Activated CD4-positive, alpha-beta T cell treated with anti-CD3 and anti-CD28 coated beads, Interleukin-2, amount 10 ng/mL, durations not matched to agents 24 days and 14 days (primary cell): ENCODE results near the gene NKAIN2. TPM values are rescaled to one million over a fixed set of nuclear protein-coding genes. Genes with fewer than 3 reads are reported as not detected.
"Not testable (repeated sequence)": the region's sequence is repeated elsewhere in the genome, so short reads cannot be mapped to it uniquely, and the experiment has no call there.

Experiments used
- DNase-seq: peaks from one replicate; pipeline ENCODE4 v3.0.0; 2022
- H3K27ac Mint-ChIP-seq: one replicate; pipeline ENCODE4 v1.8.0; 2022; ENCODE audit warnings: mild to moderate bottlenecking, mixed read lengths
- H3K27me3 Mint-ChIP-seq: one replicate; pipeline ENCODE4 v1.8.0; 2022; ENCODE audit warnings: mixed read lengths
- H3K36me3 Mint-ChIP-seq: one replicate; pipeline ENCODE4 v1.8.0; 2022; ENCODE audit warnings: low read depth, mild to moderate bottlenecking, mixed read lengths
- H3K4me1 Mint-ChIP-seq: one replicate; pipeline ENCODE4 v1.8.0; 2021; ENCODE audit warnings: mixed read lengths
- H3K4me3 Mint-ChIP-seq: one replicate; pipeline ENCODE4 v1.8.0; 2022; ENCODE audit warnings: mild to moderate bottlenecking, moderate library complexity, mixed read lengths
- H3K9me3 Mint-ChIP-seq: one replicate; pipeline ENCODE4 v1.8.0; 2021; ENCODE audit warnings: mixed read lengths
- intact Hi-C: fragments of 100-400 bp; cut with micrococcal nuclease; formaldehyde crosslinking; loops from one replicate; pipeline ENCODE4 v1.15.1; 2023
- total RNA-seq: library from RNA; stranded (reverse); gene quantifications from 2 replicates; pipeline ENCODE4 v1.2.3, GENCODE V29; 2022

Gene NKAIN2
- total RNA-seq, 1 donor from 2014 or later, result not detected

GRCh38 chr6:124541573-124541972, 737.9 kb downstream of the NKAIN2 start:
- no peak overlapping the region for H3K4me3 Mint-ChIP-seq
- no peaks in the 10 kb centered on the region for H3K9me3 Mint-ChIP-seq
- no peaks in the 10 kb centered on the region for H3K4me1 Mint-ChIP-seq

GRCh38 chr6:124546601-124547000, 742.9 kb downstream of the NKAIN2 start:
- intact Hi-C loops, result no loop called here
- H3K4me1 Mint-ChIP-seq, result no peaks in the 10 kb centered on the region

More at GRCh38 chr6:124541573-124541972, 737.9 kb downstream of the NKAIN2 start:
- Mint-ChIP-seq H3K27me3 (no peaks in the 10 kb centered on the region), H3K27ac (no peak overlapping the region), H3K36me3 (no peaks in the 10 kb centered on the region)
- intact Hi-C loops, result no loop called here
- DNase-seq, result no peak

GRCh38 chr6:124551711-124552233, 748.1 kb downstream of the NKAIN2 start:
- Mint-ChIP-seq H3K4me3 (no peak overlapping the region), H3K36me3 (no peaks in the 10 kb centered on the region)

More at GRCh38 chr6:124546601-124547000, 742.9 kb downstream of the NKAIN2 start:
- Mint-ChIP-seq H3K36me3 (no peaks in the 10 kb centered on the region), H3K4me3 (no peak overlapping the region), H3K9me3 (no peaks in the 10 kb centered on the region), H3K27ac (no peak overlapping the region), H3K27me3 (no peaks in the 10 kb centered on the region)
- no peak for DNase-seq

GRCh38 chr6:124557873-124558272, 754.2 kb downstream of the NKAIN2 start:
- intact Hi-C loops, result no loop called here
- H3K9me3 Mint-ChIP-seq, result no peaks in the 10 kb centered on the region
- no peak overlapping the region for H3K27ac Mint-ChIP-seq
- no peak for DNase-seq
- H3K4me1 Mint-ChIP-seq, result no peaks in the 10 kb centered on the region
- H3K36me3 Mint-ChIP-seq, result no peaks in the 10 kb centered on the region
- H3K27me3 Mint-ChIP-seq, result no peaks in the 10 kb centered on the region
- H3K4me3 Mint-ChIP-seq, result no peak overlapping the region

More at GRCh38 chr6:124551711-124552233, 748.1 kb downstream of the NKAIN2 start:
- DNase-seq, result no peak
- Mint-ChIP-seq H3K9me3 (no peaks in the 10 kb centered on the region), H3K4me1 (no peaks in the 10 kb centered on the region), H3K27me3 (no peaks in the 10 kb centered on the region), H3K27ac (no peak overlapping the region)
- intact Hi-C loops, result no loop called here

- intact Hi-C loops, H3K4me3 Mint-ChIP-seq, H3K27me3 Mint-ChIP-seq, H3K9me3 Mint-ChIP-seq, DNase-seq, H3K4me1 Mint-ChIP-seq, H3K36me3 Mint-ChIP-seq, H3K27ac Mint-ChIP-seq: not testable (repeated sequence)
Measured at GRCh38 chr6:124560078-124560477, 756.4 kb downstream of the NKAIN2 start.

- no peaks in the 10 kb centered on the region for H3K4me1 Mint-ChIP-seq
- no peaks in the 10 kb centered on the region for H3K36me3 Mint-ChIP-seq
- H3K27ac Mint-ChIP-seq, result no peak overlapping the region
- intact Hi-C loops, result no loop called here
- H3K9me3 Mint-ChIP-seq, result no peaks in the 10 kb centered on the region
- DNase-seq, result no peak
- H3K4me3 Mint-ChIP-seq, result no peak overlapping the region
- no peaks in the 10 kb centered on the region for H3K27me3 Mint-ChIP-seq
Measured at GRCh38 chr6:124560873-124561567, 757.4 kb downstream of the NKAIN2 start.

GRCh38 chr6:124561635-124562130, 758.0 kb downstream of the NKAIN2 start:
- H3K4me1 Mint-ChIP-seq, result no peaks in the 10 kb centered on the region
- no peak overlapping the region for H3K27ac Mint-ChIP-seq
- no peak overlapping the region for H3K4me3 Mint-ChIP-seq
- no peaks in the 10 kb centered on the region for H3K27me3 Mint-ChIP-seq
- intact Hi-C loops, result no loop called here
- no peaks in the 10 kb centered on the region for H3K9me3 Mint-ChIP-seq
- no peak for DNase-seq
- no peaks in the 10 kb centered on the region for H3K36me3 Mint-ChIP-seq

- H3K9me3 Mint-ChIP-seq, H3K36me3 Mint-ChIP-seq, H3K27me3 Mint-ChIP-seq, DNase-seq, H3K4me3 Mint-ChIP-seq, H3K27ac Mint-ChIP-seq, intact Hi-C loops, H3K4me1 Mint-ChIP-seq: not testable (repeated sequence)
Measured at GRCh38 chr6:124564125-124564524, 760.5 kb downstream of the NKAIN2 start.

- no peak for DNase-seq
- intact Hi-C loops, result no loop called here
- Mint-ChIP-seq H3K9me3 (peaks cover 4% of the 10 kb centered on the region), H3K27me3 (no peaks in the 10 kb centered on the region), H3K4me1 (no peaks in the 10 kb centered on the region), H3K27ac (no peak overlapping the region), H3K4me3 (no peak overlapping the region), H3K36me3 (no peaks in the 10 kb centered on the region)
Measured at GRCh38 chr6:124567401-124567800, 763.7 kb downstream of the NKAIN2 start.

- Mint-ChIP-seq H3K9me3 (peaks cover 4% of the 10 kb centered on the region), H3K36me3 (no peaks in the 10 kb centered on the region), H3K4me3 (no peak overlapping the region), H3K27ac (no peak overlapping the region), H3K27me3 (no peaks in the 10 kb centered on the region), H3K4me1 (no peaks in the 10 kb centered on the region)
- intact Hi-C loops, result no loop called here
- DNase-seq, result no peak
Measured at GRCh38 chr6:124573953-124574352, 770.3 kb downstream of the NKAIN2 start.

GRCh38 chr6:124577734-124578281, 774.1 kb downstream of the NKAIN2 start:
- no peaks in the 10 kb centered on the region for H3K27me3 Mint-ChIP-seq
- H3K4me3 Mint-ChIP-seq, result no peak overlapping the region
- no peaks in the 10 kb centered on the region for H3K36me3 Mint-ChIP-seq
- H3K9me3 Mint-ChIP-seq, result no peaks in the 10 kb centered on the region
- no peaks in the 10 kb centered on the region for H3K4me1 Mint-ChIP-seq
- no peak for DNase-seq
- H3K27ac Mint-ChIP-seq, result no peak overlapping the region
- intact Hi-C loops, result no loop called here

GRCh38 chr6:124590001-124590400, 786.3 kb downstream of the NKAIN2 start:
- H3K36me3 Mint-ChIP-seq, result no peaks in the 10 kb centered on the region
- H3K9me3 Mint-ChIP-seq, result no peaks in the 10 kb centered on the region
- no peaks in the 10 kb centered on the region for H3K27me3 Mint-ChIP-seq
- H3K27ac Mint-ChIP-seq, result no peak overlapping the region
- intact Hi-C loops, result no loop called here
- no peaks in the 10 kb centered on the region for H3K4me1 Mint-ChIP-seq
- no peak overlapping the region for H3K4me3 Mint-ChIP-seq
- no peak for DNase-seq

GRCh38 chr6:124599656-124600055, 796.0 kb downstream of the NKAIN2 start:
- H3K4me1 Mint-ChIP-seq, result no peaks in the 10 kb centered on the region
- no peak overlapping the region for H3K27ac Mint-ChIP-seq

GRCh38 chr6:124604719-124605118, 801.1 kb downstream of the NKAIN2 start:
- no peak for DNase-seq
- Mint-ChIP-seq H3K4me3 (no peak overlapping the region), H3K4me1 (no peaks in the 10 kb centered on the region), H3K9me3 (no peaks in the 10 kb centered on the region), H3K27me3 (no peaks in the 10 kb centered on the region), H3K36me3 (no peaks in the 10 kb centered on the region), H3K27ac (no peak overlapping the region)
- intact Hi-C loops, result no loop called here

More at GRCh38 chr6:124599656-124600055, 796.0 kb downstream of the NKAIN2 start:
- H3K4me3 Mint-ChIP-seq, result no peak overlapping the region
- intact Hi-C loops, result no loop called here
- no peak for DNase-seq
- no peaks in the 10 kb centered on the region for H3K9me3 Mint-ChIP-seq
- no peaks in the 10 kb centered on the region for H3K36me3 Mint-ChIP-seq
- H3K27me3 Mint-ChIP-seq, result no peaks in the 10 kb centered on the region
